Measurements from ENCODE around the gene TNC. TPM values are rescaled to one million over a fixed set of nuclear protein-coding genes. Genes with fewer than 3 reads are reported as not detected.

Gene TNC
- total and polyA plus RNA-seq, 2 donors (not counting 3 experiments of a cell fraction or from before 2014, with no cell fraction given): 0.29 TPM; not detected in 1

GRCh38 chr9:115068031-115068430 lies 49.9 kb downstream of the TNC start:
- H3K27ac ChIP-seq (ENCODE audit: insufficient read depth, low read depth, low read length): no peak overlapping the region
- dilution Hi-C loops (cut with MboI; ENCODE audit: extremely low pct_ligation_motif_present, low sequenced_read_pairs): no loop called here

More at GRCh38 chr9:115068031-115068430, 49.9 kb downstream of the TNC start:
- no peaks in the 10 kb centered on the region for H3K4me1 ChIP-seq (ENCODE audit: control insufficient read depth, extremely low read depth, insufficient read depth, low read length)
- ChIA-PET POLR2A (no interaction called here), CTCF (no interaction called here)
- H3K9ac ChIP-seq (replicated peaks; ENCODE audit: extremely low read depth, insufficient read depth, low read length): no peak overlapping the region
- TF ChIP-seq, protein P1, sequence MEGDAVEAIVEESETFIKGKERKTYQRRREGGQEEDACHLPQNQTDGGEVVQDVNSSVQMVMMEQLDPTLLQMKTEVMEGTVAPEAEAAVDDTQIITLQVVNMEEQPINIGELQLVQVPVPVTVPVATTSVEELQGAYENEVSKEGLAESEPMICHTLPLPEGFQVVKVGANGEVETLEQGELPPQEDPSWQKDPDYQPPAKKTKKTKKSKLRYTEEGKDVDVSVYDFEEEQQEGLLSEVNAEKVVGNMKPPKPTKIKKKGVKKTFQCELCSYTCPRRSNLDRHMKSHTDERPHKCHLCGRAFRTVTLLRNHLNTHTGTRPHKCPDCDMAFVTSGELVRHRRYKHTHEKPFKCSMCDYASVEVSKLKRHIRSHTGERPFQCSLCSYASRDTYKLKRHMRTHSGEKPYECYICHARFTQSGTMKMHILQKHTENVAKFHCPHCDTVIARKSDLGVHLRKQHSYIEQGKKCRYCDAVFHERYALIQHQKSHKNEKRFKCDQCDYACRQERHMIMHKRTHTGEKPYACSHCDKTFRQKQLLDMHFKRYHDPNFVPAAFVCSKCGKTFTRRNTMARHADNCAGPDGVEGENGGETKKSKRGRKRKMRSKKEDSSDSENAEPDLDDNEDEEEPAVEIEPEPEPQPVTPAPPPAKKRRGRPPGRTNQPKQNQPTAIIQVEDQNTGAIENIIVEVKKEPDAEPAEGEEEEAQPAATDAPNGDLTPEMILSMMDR (IDR thresholded peaks at IDR 0.05; ENCODE audit: extremely low read depth in 1 of 2, insufficient read depth in 1 of 2, low read depth in 1 of 2, low read length in 2 of 2): no peak
- TF ChIP-seq, protein P2, sequence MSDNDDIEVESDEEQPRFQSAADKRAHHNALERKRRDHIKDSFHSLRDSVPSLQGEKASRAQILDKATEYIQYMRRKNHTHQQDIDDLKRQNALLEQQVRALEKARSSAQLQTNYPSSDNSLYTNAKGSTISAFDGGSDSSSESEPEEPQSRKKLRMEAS (IDR thresholded peaks at IDR 0.05; ENCODE audit: insufficient read depth, insufficient read length): no peak
- no peak for TF ChIP-seq GATA2 (IDR thresholded peaks at IDR 0.05; ENCODE audit: insufficient read depth, insufficient read length, low read depth, low read length)
- no peak for TF ChIP-seq POLR2AphosphoS5 (IDR thresholded peaks at IDR 0.05; ENCODE audit: insufficient read depth, low read depth, low read length)
- no peak for TF ChIP-seq EZH2 (IDR thresholded peaks at IDR 0.05; ENCODE audit: borderline replicate concordance, low read depth, low read length, severe bottlenecking)
- no peak for TF ChIP-seq JUN (IDR thresholded peaks at IDR 0.05; ENCODE audit: borderline replicate concordance, insufficient read depth, insufficient read length, low read depth)
- no peak overlapping the region for H3K4me2 ChIP-seq (ENCODE audit: insufficient read depth, low read length)
- H4K20me1 ChIP-seq (replicated peaks; ENCODE audit: control insufficient read depth, extremely low read depth, insufficient read depth, low read length): no peaks in the 10 kb centered on the region
- no peaks in the 10 kb centered on the region for H3K9me3 ChIP-seq (replicated peaks; ENCODE audit: control insufficient read depth, insufficient read depth, low read length)
- H3K36me3 ChIP-seq (ENCODE audit: control insufficient read depth in 2 of 2, extremely low read depth in 1 of 2, insufficient read depth in 2 of 2, low read length in 2 of 2): no peaks in the 10 kb centered on the region
- H3K4me3 ChIP-seq (replicated peaks in 1 of 3; ENCODE audit: insufficient read depth in 1 of 3, low read depth in 1 of 3, low read length in 3 of 3): no peak overlapping the region
- DNase-seq (ENCODE audit: low read depth, low spot score) (no peak), FAIRE-seq (no peak)
- no peak overlapping the region for H2AFZ ChIP-seq (ENCODE audit: low read depth, low read length)
- intact Hi-C loops (cut with micrococcal nuclease): no loop called here
- no peaks in the 10 kb centered on the region for H3K27me3 ChIP-seq (ENCODE audit: control insufficient read depth in 2 of 2, insufficient read depth in 2 of 2, low read length in 2 of 2)
- H3K79me2 ChIP-seq (ENCODE audit: control insufficient read depth, insufficient read depth, low read length): no peaks in the 10 kb centered on the region
- no TSS peak for BruUV-seq (replicated peaks)
- H3K9me1 ChIP-seq (replicated peaks; ENCODE audit: control insufficient read depth, extremely low read depth, insufficient read depth, low read length): no peaks in the 10 kb centered on the region

Data from endothelial cell of umbilical vein (primary cell).